AG04449 (cell line): ENCODE data around the gene SFPQ.
"Not testable (repeated sequence)": the region's sequence is repeated elsewhere in the genome, so short reads cannot be mapped to it uniquely, and the experiment has no call there.

ENCODE experiments used
- CTCF ChIA-PET: fragments of 350-600 bp; formaldehyde crosslinking; extraction: SDS; loops from one replicate; lab custom pipeline; 2021; ENCODE audit warnings: antibody characterized with exemption; lab: Yijun Ruan, JAX
- POLR2A ChIA-PET: fragments of 400-600, 350-600 bp; formaldehyde crosslinking; extraction: SDS; loops from one replicate; lab custom pipeline; 2020; ENCODE audit warnings: antibody characterized with exemption, inconsistent platforms; lab: Yijun Ruan, JAX
- DNase-seq: peaks from one replicate; pipeline ENCODE4 v3.0.0-alpha.2; 2010; ENCODE audit warnings: low read depth, low spot score
- H3K4me3 ChIP-seq: 2 replicates; pipeline ENCODE4 v1.5.1; 2011; ENCODE audit warnings: low read depth, mild to moderate bottlenecking, control low read depth, low read length
- CTCF ChIP-seq: IDR thresholded peaks from one replicate; pipeline ENCODE4 v1.5.1; 2011; ENCODE audit warnings: mild to moderate bottlenecking, moderate library complexity, low read length, control low read depth, inconsistent platforms; ENCODE audit not compliant: insufficient read depth; ENCODE audit errors: missing control alignments

SFPQ gene

GRCh38 chr1:35192853-35193664 lies at the start of gene SFPQ:
SFPQ (minus strand) TSS chr1:35193145; CDS start chr1:35193049, 96 bp downstream.
- peak; percentile 96 for DNase-seq
- ChIA-PET CTCF (interaction anchor here (1.0 kb wide), 1 partner anchor 9 kb away, joined by 6 read pairs; no protein-coding TSS in a partner anchor), POLR2A (interaction anchor here (0.6 to 1.0 kb wide), 10 partner anchors 9 to 576 kb away, joined by 3 to 6 read pairs (median 4); partner anchors contain the start of genes CLSPN, SMIM12, TMEM35B and ZMYM4)
- H3K4me3 ChIP-seq: peak within 1 kb of the TSS; percentile 98
- no peak for TF ChIP-seq CTCF

- CTCF ChIA-PET: interaction anchor here (0.6 kb wide), 2 partner anchors 87 to 108 kb away, joined by 3 to 4 read pairs; no protein-coding TSS in a partner anchor
- DNase-seq, H3K4me3 ChIP-seq, POLR2A ChIA-PET: not testable (repeated sequence)
Observed at GRCh38 chr1:35236772-35237171, 43.8 kb upstream of the SFPQ start.

- CTCF ChIA-PET: no interaction called here
- no peak for TF ChIP-seq CTCF
- no peak for DNase-seq
- no peak overlapping the region for H3K4me3 ChIP-seq
- POLR2A ChIA-PET: no interaction called here
Observed at GRCh38 chr1:35231287-35231686, 38.3 kb upstream of the SFPQ start.

- no peak for DNase-seq
- H3K4me3 ChIP-seq: no peak overlapping the region
- ChIA-PET CTCF (no interaction called here), POLR2A (no interaction called here)
- TF ChIP-seq CTCF: no peak
Observed at GRCh38 chr1:35229587-35230360, 36.8 kb upstream of the SFPQ start.

DNA sequence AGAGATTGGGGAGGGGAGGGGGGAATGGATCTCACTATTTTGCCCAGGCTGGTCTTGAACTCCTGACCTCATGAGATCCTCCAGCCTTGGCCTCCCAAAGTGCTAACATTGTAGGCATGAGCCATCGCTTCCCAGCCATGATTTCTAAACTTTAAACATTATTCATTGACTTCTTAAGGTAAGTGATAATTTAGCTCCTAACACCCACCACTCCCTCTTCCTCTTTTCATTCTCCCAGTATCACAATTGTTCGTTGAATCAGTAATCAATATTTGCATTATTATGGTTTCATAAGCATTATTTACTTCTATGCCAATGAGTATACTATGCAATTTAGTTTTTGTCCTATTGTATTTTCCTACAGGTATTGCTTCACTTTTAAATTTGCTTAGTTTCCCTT lies 33.6 kb upstream of the SFPQ start:
- H3K4me3 ChIP-seq: no peak overlapping the region
- no peak for DNase-seq
- ChIA-PET POLR2A (no interaction called here), CTCF (interaction anchor here (3.0 kb wide), 1 partner anchor 24 kb away, joined by 8 read pairs; no protein-coding TSS in a partner anchor)
- no peak for TF ChIP-seq CTCF

DNA sequence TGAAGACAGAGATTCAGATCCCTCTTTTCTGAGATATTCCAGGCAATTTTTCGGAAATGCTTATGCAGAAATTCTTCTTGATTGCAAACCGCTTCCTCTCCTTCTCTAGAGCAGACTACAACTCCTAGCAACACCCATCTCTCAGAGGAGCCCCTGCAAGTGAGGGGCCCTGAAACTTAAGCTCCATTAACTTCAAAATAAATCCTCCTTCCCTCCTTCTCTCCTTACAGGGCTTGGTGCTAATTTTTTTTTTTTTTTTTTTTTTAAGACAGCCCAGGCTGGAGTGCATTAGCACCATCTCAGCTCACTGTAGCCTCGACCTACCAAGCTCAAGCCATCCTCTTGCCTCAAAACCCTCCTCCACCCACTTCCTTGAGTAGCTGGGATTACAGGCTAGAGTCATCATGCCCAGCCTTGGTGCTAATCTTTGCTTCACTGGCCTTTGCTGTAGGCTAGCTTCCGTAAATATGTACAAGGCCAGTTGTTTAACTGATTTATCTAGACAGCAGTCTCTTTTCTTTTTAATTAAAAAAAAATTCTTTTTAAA lies 30.2 kb upstream of the SFPQ start:
- no peak for TF ChIP-seq CTCF
- CTCF ChIA-PET: interaction anchor here (0.8 to 3.0 kb wide), 4 partner anchors 10 to 24 kb away, joined by 3 to 12 read pairs (median 4); no protein-coding TSS in a partner anchor

More for the DNA sequence above, 30.2 kb upstream of the SFPQ start:
- DNase-seq: no peak
- H3K4me3 ChIP-seq: no peak overlapping the region
- POLR2A ChIA-PET: interaction anchor here (1.2 to 1.5 kb wide), 2 partner anchors 30 to 45 kb away, joined by 4 read pairs; partner anchors contain the start of gene SFPQ
